ENCODE results near the gene CHRNA1. TPM values are rescaled to one million over a fixed set of nuclear protein-coding genes. Genes with fewer than 3 reads are reported as not detected.

Gene CHRNA1
- polyA plus RNA-seq, 1 of the 3 experiments (the other 2 are of a cell fraction) = 0.02 TPM

DNA sequence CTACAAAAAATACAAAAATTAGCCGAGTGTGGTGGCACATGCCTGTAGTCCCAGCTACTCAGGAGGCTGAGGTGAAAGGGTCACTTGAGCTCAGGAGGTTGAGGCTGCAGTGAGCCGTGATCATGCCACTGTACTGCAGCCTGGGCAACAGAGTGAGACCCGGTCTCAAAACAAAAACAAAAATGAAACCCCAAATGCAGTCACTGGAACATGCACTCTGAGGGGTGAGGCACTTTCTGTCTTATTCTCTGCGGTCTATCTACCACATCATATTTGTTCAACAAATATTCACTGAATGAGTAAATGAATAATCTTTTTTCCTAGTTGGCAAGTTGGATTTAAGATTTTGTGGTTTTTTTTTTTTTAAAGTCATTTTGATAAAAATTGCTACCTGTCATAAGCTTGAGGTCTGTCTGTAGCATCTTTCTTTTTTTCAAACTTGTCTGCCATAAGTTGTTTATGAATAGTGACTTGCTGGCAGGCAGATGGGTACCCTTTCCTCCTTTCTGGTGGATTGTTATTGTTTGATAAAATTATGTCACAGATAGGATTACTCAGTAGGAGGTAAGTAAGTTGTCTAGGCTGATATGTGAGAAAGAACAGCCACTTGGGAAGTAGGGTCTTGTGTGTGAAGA, 11.8 kb downstream of the CHRNA1 start:
- Histone ChIP-seq H3K9ac (no peak overlapping the region), H3K9me2 (no peaks in the 10 kb centered on the region), H3K4me1 (ENCODE audit: control insufficient read depth in 1 of 2, insufficient read depth in 2 of 2, low read depth in 1 of 2, low read length in 1 of 2) (no peaks in the 10 kb centered on the region), H3K27me3 (ENCODE audit: insufficient read depth) (no peaks in the 10 kb centered on the region), H4K20me1 (ENCODE audit: insufficient read depth) (no peaks in the 10 kb centered on the region), H3K4me3 (ENCODE audit: low read depth in 2 of 2, low read length in 1 of 2) (no peak overlapping the region), H3K9me3 (no peaks in the 10 kb centered on the region), H2AFZ (ENCODE audit: low read depth) (no peak overlapping the region), H3K79me2 (ENCODE audit: insufficient read depth) (no peaks in the 10 kb centered on the region), H3K36me3 (replicated peaks in 1 of 2; ENCODE audit: control insufficient read depth in 1 of 2, insufficient read depth in 2 of 2, low read length in 1 of 2) (no peaks in the 10 kb centered on the region), H3K4me2 (no peak overlapping the region), H3F3A (replicated peaks; ENCODE audit: insufficient read depth) (no peaks in the 10 kb centered on the region), H3K27ac (ENCODE audit: low read depth in 2 of 2, low read length in 1 of 2) (no peak overlapping the region)
- POLR2A ChIA-PET = no interaction called here
- 85% methylated on average over 4 of the region's 4 CpGs for WGBS (ENCODE audit: low lambda C conversion rate)
- no peak for DNase-seq
- CTCF ChIA-PET = interaction anchor here (1.0 to 3.0 kb wide), 2 partner anchors 19 to 53 kb away, joined by 4 to 19 read pairs; no protein-coding TSS in a partner anchor
- TF ChIP-seq, protein P1, sequence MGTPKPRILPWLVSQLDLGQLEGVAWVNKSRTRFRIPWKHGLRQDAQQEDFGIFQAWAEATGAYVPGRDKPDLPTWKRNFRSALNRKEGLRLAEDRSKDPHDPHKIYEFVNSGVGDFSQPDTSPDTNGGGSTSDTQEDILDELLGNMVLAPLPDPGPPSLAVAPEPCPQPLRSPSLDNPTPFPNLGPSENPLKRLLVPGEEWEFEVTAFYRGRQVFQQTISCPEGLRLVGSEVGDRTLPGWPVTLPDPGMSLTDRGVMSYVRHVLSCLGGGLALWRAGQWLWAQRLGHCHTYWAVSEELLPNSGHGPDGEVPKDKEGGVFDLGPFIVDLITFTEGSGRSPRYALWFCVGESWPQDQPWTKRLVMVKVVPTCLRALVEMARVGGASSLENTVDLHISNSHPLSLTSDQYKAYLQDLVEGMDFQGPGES (IDR thresholded peaks at IDR 0.05; ENCODE audit: low read depth, low read length) = no peak
- TF ChIP-seq, protein P2, sequence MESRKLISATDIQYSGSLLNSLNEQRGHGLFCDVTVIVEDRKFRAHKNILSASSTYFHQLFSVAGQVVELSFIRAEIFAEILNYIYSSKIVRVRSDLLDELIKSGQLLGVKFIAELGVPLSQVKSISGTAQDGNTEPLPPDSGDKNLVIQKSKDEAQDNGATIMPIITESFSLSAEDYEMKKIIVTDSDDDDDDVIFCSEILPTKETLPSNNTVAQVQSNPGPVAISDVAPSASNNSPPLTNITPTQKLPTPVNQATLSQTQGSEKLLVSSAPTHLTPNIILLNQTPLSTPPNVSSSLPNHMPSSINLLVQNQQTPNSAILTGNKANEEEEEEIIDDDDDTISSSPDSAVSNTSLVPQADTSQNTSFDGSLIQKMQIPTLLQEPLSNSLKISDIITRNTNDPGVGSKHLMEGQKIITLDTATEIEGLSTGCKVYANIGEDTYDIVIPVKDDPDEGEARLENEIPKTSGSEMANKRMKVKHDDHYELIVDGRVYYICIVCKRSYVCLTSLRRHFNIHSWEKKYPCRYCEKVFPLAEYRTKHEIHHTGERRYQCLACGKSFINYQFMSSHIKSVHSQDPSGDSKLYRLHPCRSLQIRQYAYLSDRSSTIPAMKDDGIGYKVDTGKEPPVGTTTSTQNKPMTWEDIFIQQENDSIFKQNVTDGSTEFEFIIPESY (IDR thresholded peaks at IDR 0.05; ENCODE audit: borderline replicate concordance, low read depth) = no peak
- no peak for TF ChIP-seq FOSL2 (IDR thresholded peaks at IDR 0.05; ENCODE audit: borderline replicate concordance, low read depth)
- TF ChIP-seq NRF1 (IDR thresholded peaks at IDR 0.05; ENCODE audit: low read depth, low read length) = no peak
- TF ChIP-seq SMC3 (IDR thresholded peaks at IDR 0.05; ENCODE audit: low read depth, low read length) = no peak
- TF ChIP-seq, protein P3, sequence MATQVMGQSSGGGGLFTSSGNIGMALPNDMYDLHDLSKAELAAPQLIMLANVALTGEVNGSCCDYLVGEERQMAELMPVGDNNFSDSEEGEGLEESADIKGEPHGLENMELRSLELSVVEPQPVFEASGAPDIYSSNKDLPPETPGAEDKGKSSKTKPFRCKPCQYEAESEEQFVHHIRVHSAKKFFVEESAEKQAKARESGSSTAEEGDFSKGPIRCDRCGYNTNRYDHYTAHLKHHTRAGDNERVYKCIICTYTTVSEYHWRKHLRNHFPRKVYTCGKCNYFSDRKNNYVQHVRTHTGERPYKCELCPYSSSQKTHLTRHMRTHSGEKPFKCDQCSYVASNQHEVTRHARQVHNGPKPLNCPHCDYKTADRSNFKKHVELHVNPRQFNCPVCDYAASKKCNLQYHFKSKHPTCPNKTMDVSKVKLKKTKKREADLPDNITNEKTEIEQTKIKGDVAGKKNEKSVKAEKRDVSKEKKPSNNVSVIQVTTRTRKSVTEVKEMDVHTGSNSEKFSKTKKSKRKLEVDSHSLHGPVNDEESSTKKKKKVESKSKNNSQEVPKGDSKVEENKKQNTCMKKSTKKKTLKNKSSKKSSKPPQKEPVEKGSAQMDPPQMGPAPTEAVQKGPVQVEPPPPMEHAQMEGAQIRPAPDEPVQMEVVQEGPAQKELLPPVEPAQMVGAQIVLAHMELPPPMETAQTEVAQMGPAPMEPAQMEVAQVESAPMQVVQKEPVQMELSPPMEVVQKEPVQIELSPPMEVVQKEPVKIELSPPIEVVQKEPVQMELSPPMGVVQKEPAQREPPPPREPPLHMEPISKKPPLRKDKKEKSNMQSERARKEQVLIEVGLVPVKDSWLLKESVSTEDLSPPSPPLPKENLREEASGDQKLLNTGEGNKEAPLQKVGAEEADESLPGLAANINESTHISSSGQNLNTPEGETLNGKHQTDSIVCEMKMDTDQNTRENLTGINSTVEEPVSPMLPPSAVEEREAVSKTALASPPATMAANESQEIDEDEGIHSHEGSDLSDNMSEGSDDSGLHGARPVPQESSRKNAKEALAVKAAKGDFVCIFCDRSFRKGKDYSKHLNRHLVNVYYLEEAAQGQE (IDR thresholded peaks at IDR 0.05; ENCODE audit: low read depth, low read length) = no peak
- TF ChIP-seq RFX5 (IDR thresholded peaks at IDR 0.05; ENCODE audit: low read length) = no peak
- TF ChIP-seq GABPA (IDR thresholded peaks at IDR 0.05; ENCODE audit: low read depth) = no peak
- TF ChIP-seq, protein P4, sequence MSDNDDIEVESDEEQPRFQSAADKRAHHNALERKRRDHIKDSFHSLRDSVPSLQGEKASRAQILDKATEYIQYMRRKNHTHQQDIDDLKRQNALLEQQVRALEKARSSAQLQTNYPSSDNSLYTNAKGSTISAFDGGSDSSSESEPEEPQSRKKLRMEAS (IDR thresholded peaks at IDR 0.05; ENCODE audit: low read depth) = no peak
- no peak for TF ChIP-seq MXI1 (IDR thresholded peaks at IDR 0.05; ENCODE audit: low read depth, low read length)
- no peak for TF ChIP-seq RCOR1 (IDR thresholded peaks at IDR 0.05; ENCODE audit: low read length)
- no peak for TF ChIP-seq EZH2phosphoT487 (IDR thresholded peaks at IDR 0.05; ENCODE audit: borderline replicate concordance, low read depth)
- TF ChIP-seq NFIC (IDR thresholded peaks at IDR 0.05; ENCODE audit: borderline replicate concordance) = no peak
- no peak for TF ChIP-seq RXRA (IDR thresholded peaks at IDR 0.05; ENCODE audit: borderline replicate concordance, low read depth)
- TF ChIP-seq ELF1 (IDR thresholded peaks at IDR 0.05) = no peak
- TF ChIP-seq EP300 (IDR thresholded peaks at IDR 0.05; ENCODE audit: borderline replicate concordance in 1 of 2, low read depth in 1 of 2, low read length in 1 of 2) = no peak
- TF ChIP-seq TAF1 (IDR thresholded peaks at IDR 0.05; ENCODE audit: borderline replicate concordance, low read depth, low read length) = no peak
- TF ChIP-seq, protein P5, sequence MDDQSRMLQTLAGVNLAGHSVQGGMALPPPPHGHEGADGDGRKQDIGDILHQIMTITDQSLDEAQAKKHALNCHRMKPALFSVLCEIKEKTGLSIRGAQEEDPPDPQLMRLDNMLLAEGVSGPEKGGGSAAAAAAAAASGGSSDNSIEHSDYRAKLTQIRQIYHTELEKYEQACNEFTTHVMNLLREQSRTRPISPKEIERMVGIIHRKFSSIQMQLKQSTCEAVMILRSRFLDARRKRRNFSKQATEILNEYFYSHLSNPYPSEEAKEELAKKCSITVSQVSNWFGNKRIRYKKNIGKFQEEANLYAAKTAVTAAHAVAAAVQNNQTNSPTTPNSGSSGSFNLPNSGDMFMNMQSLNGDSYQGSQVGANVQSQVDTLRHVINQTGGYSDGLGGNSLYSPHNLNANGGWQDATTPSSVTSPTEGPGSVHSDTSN (IDR thresholded peaks at IDR 0.05) = no peak
- TF ChIP-seq SIN3A (IDR thresholded peaks at IDR 0.05; ENCODE audit: borderline replicate concordance, low read depth, low read length) = no peak
- no peak for TF ChIP-seq JUND (IDR thresholded peaks at IDR 0.05)
